ENCODE measurements around the gene FOXK1.

- TF ChIP-seq POLR2AphosphoS5 (IDR thresholded peaks at IDR 0.05), result no peak
- TF ChIP-seq, protein P1, sequence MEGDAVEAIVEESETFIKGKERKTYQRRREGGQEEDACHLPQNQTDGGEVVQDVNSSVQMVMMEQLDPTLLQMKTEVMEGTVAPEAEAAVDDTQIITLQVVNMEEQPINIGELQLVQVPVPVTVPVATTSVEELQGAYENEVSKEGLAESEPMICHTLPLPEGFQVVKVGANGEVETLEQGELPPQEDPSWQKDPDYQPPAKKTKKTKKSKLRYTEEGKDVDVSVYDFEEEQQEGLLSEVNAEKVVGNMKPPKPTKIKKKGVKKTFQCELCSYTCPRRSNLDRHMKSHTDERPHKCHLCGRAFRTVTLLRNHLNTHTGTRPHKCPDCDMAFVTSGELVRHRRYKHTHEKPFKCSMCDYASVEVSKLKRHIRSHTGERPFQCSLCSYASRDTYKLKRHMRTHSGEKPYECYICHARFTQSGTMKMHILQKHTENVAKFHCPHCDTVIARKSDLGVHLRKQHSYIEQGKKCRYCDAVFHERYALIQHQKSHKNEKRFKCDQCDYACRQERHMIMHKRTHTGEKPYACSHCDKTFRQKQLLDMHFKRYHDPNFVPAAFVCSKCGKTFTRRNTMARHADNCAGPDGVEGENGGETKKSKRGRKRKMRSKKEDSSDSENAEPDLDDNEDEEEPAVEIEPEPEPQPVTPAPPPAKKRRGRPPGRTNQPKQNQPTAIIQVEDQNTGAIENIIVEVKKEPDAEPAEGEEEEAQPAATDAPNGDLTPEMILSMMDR (IDR thresholded peaks at IDR 0.05), result no peak
These were observed 36.8 kb upstream of the FOXK1 start for GRCh38 chr7:4645246-4645645.

Data from upper lobe of left lung (tissue), 4 donors.